ENCODE measurements around the gene DCTN4. TPM values are rescaled to one million over a fixed set of nuclear protein-coding genes. Genes with fewer than 3 reads are reported as not detected.

DCTN4 gene
- total RNA-seq, 1 donor from 2014 or later = 63.9 TPM

DNA sequence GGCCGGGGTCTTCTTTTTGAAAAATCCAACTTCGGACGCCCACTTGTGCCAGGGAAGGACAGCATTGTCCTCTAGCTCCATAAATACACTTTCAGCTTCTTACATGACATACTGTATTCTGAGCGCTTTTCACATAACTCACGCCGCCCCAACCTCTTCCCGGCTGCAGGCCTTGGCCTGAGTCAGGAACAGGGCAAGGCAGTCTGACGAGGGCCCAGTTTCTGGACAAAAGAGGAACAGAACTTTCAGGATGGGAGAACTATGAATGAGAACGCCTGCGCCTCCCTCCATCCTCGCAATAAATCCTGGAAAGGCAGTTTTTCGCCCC, 650 bp downstream of the DCTN4 start:
- peaks cover 4% of the 10 kb centered on the region for H3K9me3 Mint-ChIP-seq
- no peaks in the 10 kb centered on the region for H3K27me3 Mint-ChIP-seq
- H3K27ac Mint-ChIP-seq = no peak overlapping the region
- DNase-seq (ENCODE audit: extremely low spot score, unreplicated experiment) = no peak
- TF ChIP-seq, protein P1, sequence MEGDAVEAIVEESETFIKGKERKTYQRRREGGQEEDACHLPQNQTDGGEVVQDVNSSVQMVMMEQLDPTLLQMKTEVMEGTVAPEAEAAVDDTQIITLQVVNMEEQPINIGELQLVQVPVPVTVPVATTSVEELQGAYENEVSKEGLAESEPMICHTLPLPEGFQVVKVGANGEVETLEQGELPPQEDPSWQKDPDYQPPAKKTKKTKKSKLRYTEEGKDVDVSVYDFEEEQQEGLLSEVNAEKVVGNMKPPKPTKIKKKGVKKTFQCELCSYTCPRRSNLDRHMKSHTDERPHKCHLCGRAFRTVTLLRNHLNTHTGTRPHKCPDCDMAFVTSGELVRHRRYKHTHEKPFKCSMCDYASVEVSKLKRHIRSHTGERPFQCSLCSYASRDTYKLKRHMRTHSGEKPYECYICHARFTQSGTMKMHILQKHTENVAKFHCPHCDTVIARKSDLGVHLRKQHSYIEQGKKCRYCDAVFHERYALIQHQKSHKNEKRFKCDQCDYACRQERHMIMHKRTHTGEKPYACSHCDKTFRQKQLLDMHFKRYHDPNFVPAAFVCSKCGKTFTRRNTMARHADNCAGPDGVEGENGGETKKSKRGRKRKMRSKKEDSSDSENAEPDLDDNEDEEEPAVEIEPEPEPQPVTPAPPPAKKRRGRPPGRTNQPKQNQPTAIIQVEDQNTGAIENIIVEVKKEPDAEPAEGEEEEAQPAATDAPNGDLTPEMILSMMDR (conservative IDR thresholded peaks at IDR 0.05) = no peak
- no peak overlapping the region for H3K4me3 Mint-ChIP-seq
- peaks cover 23% of the 10 kb centered on the region for H3K36me3 Mint-ChIP-seq
- H3K4me1 Mint-ChIP-seq (ENCODE audit: unreplicated experiment) = peaks cover 16% of the 10 kb centered on the region

DNA sequence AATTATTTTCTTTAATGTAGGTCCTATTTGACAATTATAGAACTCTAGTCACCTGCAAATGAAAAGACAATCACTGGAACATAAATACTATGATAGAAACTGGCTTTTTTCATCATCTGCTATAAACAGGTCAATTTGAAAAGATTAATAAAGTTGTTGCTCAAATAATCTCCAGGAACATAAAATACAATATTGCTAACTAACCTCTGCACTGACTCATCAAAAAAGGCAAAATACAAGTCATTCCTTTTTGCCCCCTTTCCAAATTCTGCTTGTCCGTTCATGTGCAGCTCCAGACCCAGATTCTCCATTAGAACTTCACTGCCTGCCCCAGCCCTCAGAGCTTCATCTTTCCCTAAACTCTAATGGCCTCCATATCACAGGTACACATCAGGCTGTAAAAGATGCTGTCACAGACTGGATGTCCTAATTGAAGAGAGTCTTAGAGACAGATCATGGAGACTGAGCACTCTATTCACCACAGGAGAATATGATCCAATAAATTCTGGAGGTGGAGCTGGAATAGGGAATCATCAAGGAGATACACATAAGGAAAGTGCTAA, 1.6 kb downstream of the DCTN4 start:
- H3K9me3 Mint-ChIP-seq = peaks cover 4% of the 10 kb centered on the region
- peaks cover 23% of the 10 kb centered on the region for H3K36me3 Mint-ChIP-seq
- DNase-seq (ENCODE audit: extremely low spot score, unreplicated experiment) = no peak
- peak overlapping the region; percentile 72 for H3K4me3 Mint-ChIP-seq
- H3K27ac Mint-ChIP-seq = peak overlapping the region; percentile 38
- peaks cover 16% of the 10 kb centered on the region for H3K4me1 Mint-ChIP-seq (ENCODE audit: unreplicated experiment)
- no peaks in the 10 kb centered on the region for H3K27me3 Mint-ChIP-seq
- TF ChIP-seq, protein P1 (conservative IDR thresholded peaks at IDR 0.05) = no peak

DNA sequence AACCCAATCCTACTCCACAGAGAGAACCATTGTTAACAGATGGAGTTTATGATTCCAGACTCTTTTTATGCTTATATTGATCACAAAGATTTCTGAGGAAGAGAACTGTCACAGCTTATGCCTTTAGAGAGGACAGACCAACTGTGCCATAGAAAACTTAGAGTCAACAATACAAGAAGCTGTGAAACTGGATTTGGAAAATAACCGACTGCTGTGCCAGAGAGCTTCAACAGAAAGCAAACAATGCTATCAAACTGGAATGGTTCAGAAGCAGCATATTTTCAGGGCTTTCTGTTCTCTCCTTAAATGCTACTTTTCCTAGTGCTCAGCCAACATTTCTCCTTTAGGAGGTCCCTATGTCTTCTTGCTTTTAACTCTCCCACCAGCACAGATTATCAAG, 5.0 kb downstream of the DCTN4 start:
- Mint-ChIP-seq H3K9me3 (no peaks in the 10 kb centered on the region), H3K4me1 (ENCODE audit: unreplicated experiment) (peaks cover 14% of the 10 kb centered on the region)
- TF ChIP-seq, protein P1 (conservative IDR thresholded peaks at IDR 0.05) = no peak

DNA sequence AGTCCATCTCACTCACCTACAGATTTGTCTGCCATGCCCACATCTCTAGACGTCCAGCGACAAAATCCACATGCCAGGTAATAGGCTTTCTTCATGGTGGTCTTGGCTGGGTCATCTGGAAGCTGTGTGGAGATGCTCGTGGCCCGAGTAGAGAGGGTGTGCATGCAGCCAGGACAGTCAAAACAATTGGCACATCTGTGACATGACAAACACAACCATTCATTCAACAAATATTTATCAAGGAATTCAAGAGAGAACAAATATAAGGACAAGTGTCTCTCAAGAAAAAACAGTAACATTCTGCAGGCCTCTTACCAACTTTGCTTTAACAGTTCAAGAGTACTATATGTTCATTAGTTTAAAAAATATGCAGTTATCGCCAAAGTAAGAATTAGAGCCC, 5.4 kb downstream of the DCTN4 start:
- no peak for DNase-seq (ENCODE audit: extremely low spot score, unreplicated experiment)
- peaks cover 36% of the 10 kb centered on the region for H3K36me3 Mint-ChIP-seq
- H3K27ac Mint-ChIP-seq = no peak overlapping the region
- TF ChIP-seq, protein P1 (conservative IDR thresholded peaks at IDR 0.05) = no peak
- H3K9me3 Mint-ChIP-seq = no peaks in the 10 kb centered on the region
- H3K4me3 Mint-ChIP-seq = no peak overlapping the region
- H3K27me3 Mint-ChIP-seq = no peaks in the 10 kb centered on the region
- peaks cover 14% of the 10 kb centered on the region for H3K4me1 Mint-ChIP-seq (ENCODE audit: unreplicated experiment)

More for the DNA sequence above, 5.0 kb downstream of the DCTN4 start:
- no peak for DNase-seq (ENCODE audit: extremely low spot score, unreplicated experiment)
- H3K36me3 Mint-ChIP-seq = peaks cover 36% of the 10 kb centered on the region
- H3K27ac Mint-ChIP-seq = peak overlapping the region; percentile 12
- H3K27me3 Mint-ChIP-seq = no peaks in the 10 kb centered on the region
- H3K4me3 Mint-ChIP-seq = no peak overlapping the region

DNA sequence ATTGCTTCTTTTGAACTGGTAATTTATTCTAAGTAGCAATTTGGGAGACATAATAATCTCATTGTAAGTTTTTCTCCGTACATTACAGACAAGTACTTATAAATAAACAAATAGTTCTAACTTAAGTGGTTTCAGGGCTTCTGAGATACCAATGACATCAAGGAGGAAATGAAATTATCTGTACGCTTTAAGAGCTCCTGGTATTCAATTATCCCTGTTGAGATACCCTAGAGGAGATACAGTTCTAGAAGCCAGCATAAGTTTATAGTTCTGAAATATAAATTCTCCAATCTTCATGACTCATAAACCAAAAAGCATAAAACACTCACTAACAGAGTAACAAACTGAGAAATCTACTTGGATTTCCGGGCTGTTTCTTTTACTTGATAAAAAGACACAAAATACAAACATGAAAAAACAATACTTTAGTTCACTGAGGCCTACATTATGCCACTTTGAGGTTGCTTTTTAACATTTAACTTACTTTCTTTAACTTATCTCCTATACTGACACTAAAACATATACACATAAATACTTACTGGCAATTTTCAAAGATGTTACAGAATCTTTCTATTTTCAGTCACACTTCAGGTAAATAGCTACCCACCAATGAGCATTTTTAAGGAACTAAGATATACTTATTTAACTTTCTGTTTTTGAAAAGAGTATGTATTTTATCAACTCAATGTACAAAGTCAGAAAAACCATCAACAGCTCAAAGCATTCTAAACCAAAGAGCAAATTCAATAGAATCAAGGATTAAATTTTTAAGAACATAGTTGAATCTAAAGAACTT, 7.5 kb downstream of the DCTN4 start:
- Mint-ChIP-seq H3K27me3 (no peaks in the 10 kb centered on the region), H3K4me1 (ENCODE audit: unreplicated experiment) (peaks cover 9% of the 10 kb centered on the region), H3K4me3 (no peak overlapping the region), H3K9me3 (no peaks in the 10 kb centered on the region), H3K36me3 (peaks cover 36% of the 10 kb centered on the region), H3K27ac (no peak overlapping the region)
- DNase-seq (ENCODE audit: extremely low spot score, unreplicated experiment) = no peak
- TF ChIP-seq, protein P1 (conservative IDR thresholded peaks at IDR 0.05) = no peak

All from type B pancreatic cell (in vitro differentiated cells).